Ascending aorta (tissue), 2 donors: ENCODE data around the gene CPED1. TPM values are rescaled to one million over a fixed set of nuclear protein-coding genes. Genes with fewer than 3 reads are reported as not detected.
"Not testable (repeated sequence)": the region's sequence is repeated elsewhere in the genome, so short reads cannot be mapped to it uniquely, and the experiment has no call there.

Experiments used
- DNase-seq, 2 donors: peaks; one replicate each; pipeline ENCODE4 v3.0.0-alpha.2; 2019; ENCODE audit warnings: low spot score in 2 of 2
- H3K27ac ChIP-seq, 2 donors: fragments of 200-600 bp; sonication (generic); one replicate each; pipeline ENCODE4 v1.5.1; 2016 to 2017; ENCODE audit warnings: mild to moderate bottlenecking in 1 of 2
- H3K27me3 ChIP-seq: fragments of 200-600 bp; sonication (generic); one replicate; pipeline ENCODE4 v1.5.1; 2017
- H3K36me3 ChIP-seq, 2 donors: fragments of 200-600 bp; sonication (generic); one replicate each; pipeline ENCODE4 v1.5.1; 2016
- H3K4me1 ChIP-seq, 2 donors: fragments of 200-600 bp; sonication (generic); one replicate each; pipeline ENCODE4 v1.5.1; 2016 to 2017; ENCODE audit warnings: mild to moderate bottlenecking in 1 of 2
- H3K4me3 ChIP-seq, 2 donors: fragments of 200-600 bp; sonication (generic); one replicate each; pipeline ENCODE4 v1.5.1; 2016 to 2017; ENCODE audit warnings: mild to moderate bottlenecking in 1 of 2
- H3K9me3 ChIP-seq, 2 donors: fragments of 200-600 bp; sonication (generic); one replicate each; pipeline ENCODE4 v1.5.1; 2016
- intact Hi-C: fragments of 100-400 bp; cut with DNase I; formaldehyde crosslinking; loops from one replicate; pipeline ENCODE4 v1.15.1; 2023
- total RNA-seq: library from RNA; depleted of rRNA; stranded (reverse); fragments of >200 nt; gene quantifications from one replicate; pipeline ENCODE4 v1.1.0, GENCODE V29; 2016
- TF ChIP-seq, protein P1 (sequence below), 3 experiments: fragments of 200-600 bp in 2 of 3; fragments of 450-650 bp in 1 of 3; sonication (generic) in 2 of 3; IDR thresholded peaks; one replicate each; pipeline ENCODE4 v1.5.1; 2016 to 2019; ENCODE audit warnings: antibody characterized with exemption in 3 of 3, mild to moderate bottlenecking in 1 of 3, moderate library complexity in 1 of 3

CPED1 gene
- total RNA-seq, 1 donor from 2014 or later, result 69.5 TPM

DNA sequence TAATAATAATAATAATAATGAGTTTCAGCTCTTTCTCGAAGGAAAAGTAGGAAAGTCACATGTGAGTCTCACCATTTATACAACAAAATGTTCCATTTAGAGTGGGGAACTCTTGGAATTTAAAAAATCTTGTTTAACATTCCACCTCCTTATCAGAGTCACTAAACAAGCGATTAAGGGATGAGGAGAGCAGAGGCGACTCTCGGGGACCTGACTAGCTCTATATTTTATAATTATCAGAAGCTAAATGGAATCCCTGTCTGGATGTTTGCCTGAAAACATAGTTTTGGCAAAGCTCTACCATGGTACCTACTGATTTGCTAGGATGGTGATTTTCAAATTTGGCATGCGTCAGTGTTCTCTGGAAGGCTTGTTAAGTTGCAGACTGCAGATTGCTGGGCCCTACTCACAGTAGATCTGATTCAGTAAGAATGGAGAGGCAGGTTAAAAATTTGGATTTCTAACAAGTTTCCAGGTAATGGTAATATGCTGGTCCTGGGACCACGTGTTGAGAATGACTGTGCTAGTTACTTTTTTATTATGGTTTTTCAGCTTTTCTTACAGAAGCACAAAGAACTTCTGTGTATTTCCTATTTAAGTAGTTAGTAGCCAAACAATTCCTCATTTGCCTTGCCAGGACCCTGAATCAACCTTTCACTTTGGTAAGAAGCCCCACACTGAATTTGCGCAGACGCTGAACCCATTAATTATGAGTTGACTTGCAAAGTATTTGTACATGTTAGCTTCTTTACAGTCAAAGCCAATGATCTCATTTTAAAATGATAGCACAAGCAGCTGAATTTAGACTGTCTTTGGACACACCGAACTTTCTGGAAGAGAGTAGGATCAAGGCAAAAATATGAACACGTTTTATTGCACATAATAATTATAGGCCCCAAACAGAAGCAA is 39.5 kb downstream of the CPED1 start:
- DNase-seq, result no peak
- peak overlapping the region; percentile 38 to 78 for H3K27ac ChIP-seq
- peak overlapping the region in 1 of 2 donors; percentile 36 for H3K4me3 ChIP-seq
- H3K9me3 ChIP-seq, result no peaks in the 10 kb centered on the region
- intact Hi-C loops, result loop anchor here (5.0 kb wide), 1 partner anchor 41 kb away; the partner anchor contains the start of gene CPED1
- TF ChIP-seq, protein P1, sequence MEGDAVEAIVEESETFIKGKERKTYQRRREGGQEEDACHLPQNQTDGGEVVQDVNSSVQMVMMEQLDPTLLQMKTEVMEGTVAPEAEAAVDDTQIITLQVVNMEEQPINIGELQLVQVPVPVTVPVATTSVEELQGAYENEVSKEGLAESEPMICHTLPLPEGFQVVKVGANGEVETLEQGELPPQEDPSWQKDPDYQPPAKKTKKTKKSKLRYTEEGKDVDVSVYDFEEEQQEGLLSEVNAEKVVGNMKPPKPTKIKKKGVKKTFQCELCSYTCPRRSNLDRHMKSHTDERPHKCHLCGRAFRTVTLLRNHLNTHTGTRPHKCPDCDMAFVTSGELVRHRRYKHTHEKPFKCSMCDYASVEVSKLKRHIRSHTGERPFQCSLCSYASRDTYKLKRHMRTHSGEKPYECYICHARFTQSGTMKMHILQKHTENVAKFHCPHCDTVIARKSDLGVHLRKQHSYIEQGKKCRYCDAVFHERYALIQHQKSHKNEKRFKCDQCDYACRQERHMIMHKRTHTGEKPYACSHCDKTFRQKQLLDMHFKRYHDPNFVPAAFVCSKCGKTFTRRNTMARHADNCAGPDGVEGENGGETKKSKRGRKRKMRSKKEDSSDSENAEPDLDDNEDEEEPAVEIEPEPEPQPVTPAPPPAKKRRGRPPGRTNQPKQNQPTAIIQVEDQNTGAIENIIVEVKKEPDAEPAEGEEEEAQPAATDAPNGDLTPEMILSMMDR (IDR thresholded peaks at IDR 0.05), result no peak
- peaks cover 5 to 29% of the 10 kb centered on the region in 2 donors for H3K4me1 ChIP-seq
- H3K27me3 ChIP-seq, result no peaks in the 10 kb centered on the region
- no peaks in the 10 kb centered on the region for H3K36me3 ChIP-seq

DNA sequence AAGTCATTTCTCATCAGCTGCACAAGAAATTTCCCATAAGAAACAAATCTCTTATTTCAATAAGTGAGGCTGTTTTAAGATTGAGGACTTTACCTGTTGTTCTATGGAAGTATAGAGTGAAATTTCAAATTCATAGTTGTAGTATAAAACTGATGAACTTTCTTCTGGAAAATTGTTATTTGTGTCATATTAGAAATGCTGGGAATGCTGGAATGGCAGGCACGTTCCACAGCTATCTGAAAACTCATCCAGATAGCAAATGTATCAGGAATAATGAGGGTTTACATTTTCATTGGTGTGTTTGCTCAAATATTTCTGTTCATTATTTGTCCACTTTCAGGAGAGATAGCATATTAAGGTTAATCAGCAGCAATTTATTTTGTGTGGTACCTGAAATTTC is 40.8 kb downstream of the CPED1 start:
- Histone ChIP-seq H3K27me3 (no peaks in the 10 kb centered on the region), H3K4me3 (no peak overlapping the region), H3K9me3 (no peaks in the 10 kb centered on the region), H3K27ac (peak overlapping the region; percentile 46 to 78), H3K36me3 (no peaks in the 10 kb centered on the region), H3K4me1 (peaks cover 2 to 19% of the 10 kb centered on the region in 2 donors)
- intact Hi-C loops, result loop anchor here (5.0 kb wide), 1 partner anchor 42 kb away; the partner anchor contains the start of gene CPED1
- DNase-seq, result no peak
- TF ChIP-seq, protein P1 (IDR thresholded peaks at IDR 0.05), result no peak

DNA sequence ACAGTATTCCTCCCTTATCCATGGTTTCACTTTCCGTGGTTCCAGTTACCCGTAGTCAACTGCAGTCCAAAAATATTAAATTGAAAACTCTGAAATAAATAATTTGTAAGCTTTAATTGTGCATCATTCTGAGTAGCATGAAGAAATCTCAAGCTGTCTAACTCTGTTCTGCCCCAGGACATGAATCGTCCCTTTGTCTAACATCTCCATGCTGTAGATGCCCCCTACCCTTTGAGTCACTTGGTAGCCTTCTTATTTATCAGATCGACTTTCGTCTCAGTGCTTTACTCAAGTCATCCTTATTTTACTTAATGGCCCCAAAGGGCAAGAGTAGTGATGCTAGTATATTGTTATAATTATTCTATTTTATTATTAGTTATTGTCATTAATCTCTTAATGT is 41.8 kb downstream of the CPED1 start:
- intact Hi-C loops, result no loop called here
- H3K9me3 ChIP-seq, result no peaks in the 10 kb centered on the region
- no peaks in the 10 kb centered on the region for H3K27me3 ChIP-seq
- TF ChIP-seq, protein P1 (IDR thresholded peaks at IDR 0.05), result no peak
- peaks cover 2 to 15% of the 10 kb centered on the region in 2 donors for H3K4me1 ChIP-seq
- peak overlapping the region; percentile 17 to 19 for H3K27ac ChIP-seq
- no peaks in the 10 kb centered on the region for H3K36me3 ChIP-seq
- H3K4me3 ChIP-seq, result no peak overlapping the region
- no peak for DNase-seq

- Histone ChIP-seq H3K4me3 (no peak overlapping the region), H3K36me3 (no peaks in the 10 kb centered on the region), H3K27me3 (no peaks in the 10 kb centered on the region), H3K9me3 (no peaks in the 10 kb centered on the region), H3K27ac (peak overlapping the region; percentile 23 to 47), H3K4me1 (peaks cover 2 to 12% of the 10 kb centered on the region in 2 donors)
- no peak for DNase-seq
- intact Hi-C loops, result no loop called here
- TF ChIP-seq, protein P1 (IDR thresholded peaks at IDR 0.05), result no peak
These were observed 44.3 kb downstream of the CPED1 start for GRCh38 chr7:121032645-121033460.

- TF ChIP-seq, protein P1 (IDR thresholded peaks at IDR 0.05), result no peak
- intact Hi-C loops, result no loop called here
These were observed 46.4 kb downstream of the CPED1 start for GRCh38 chr7:121034929-121035328.

DNA sequence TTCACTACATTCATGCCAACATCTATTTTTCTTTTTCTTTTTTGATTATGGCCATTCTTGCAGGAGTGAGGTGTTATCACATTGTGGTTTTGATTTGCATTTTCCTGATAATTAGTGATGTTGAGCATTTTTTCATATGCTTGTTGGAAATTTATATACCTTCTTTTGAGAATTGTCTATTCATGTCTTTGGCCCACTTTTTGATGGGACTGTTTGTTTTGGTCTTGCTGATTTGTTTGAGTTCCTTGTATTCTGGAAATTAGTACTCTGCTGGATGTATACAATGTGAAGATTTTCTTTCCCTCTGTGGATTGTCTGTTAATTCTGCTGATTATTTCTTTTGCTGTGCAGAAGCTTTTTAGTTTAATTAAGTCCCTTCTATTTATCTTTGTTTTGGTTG is 48.3 kb downstream of the CPED1 start:
- H3K9me3 ChIP-seq, H3K4me3 ChIP-seq, H3K27me3 ChIP-seq, DNase-seq, H3K27ac ChIP-seq, H3K36me3 ChIP-seq, intact Hi-C loops: not testable (repeated sequence)
- peaks cover 2 to 16% of the 10 kb centered on the region in 2 donors for H3K4me1 ChIP-seq

More at GRCh38 chr7:121034929-121035328, 46.4 kb downstream of the CPED1 start:
- Histone ChIP-seq H3K27ac (no peak overlapping the region), H3K36me3 (no peaks in the 10 kb centered on the region), H3K9me3 (no peaks in the 10 kb centered on the region), H3K4me1 (peaks cover 1 to 8% of the 10 kb centered on the region in 2 donors), H3K4me3 (no peak overlapping the region), H3K27me3 (no peaks in the 10 kb centered on the region)
- no peak for DNase-seq

DNA sequence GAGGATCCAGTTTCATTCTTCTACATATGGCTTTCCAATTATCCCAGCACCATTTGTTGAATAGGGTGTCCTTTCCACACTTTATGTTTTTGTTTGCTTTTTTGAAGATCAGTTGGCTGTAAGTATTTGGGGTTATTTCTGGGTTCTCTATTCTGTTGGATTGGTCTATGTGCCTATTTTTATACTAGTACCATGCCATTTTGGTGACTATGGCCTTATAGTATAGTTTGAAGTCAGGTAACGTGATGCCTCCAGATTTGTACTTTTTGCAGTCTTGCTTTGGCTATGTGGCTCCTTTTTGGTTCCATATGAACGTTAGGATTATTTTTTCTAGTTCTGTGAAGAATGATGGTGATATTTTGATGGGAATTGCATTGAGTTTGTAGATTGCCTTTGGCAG is 48.8 kb downstream of the CPED1 start:
- H3K9me3 ChIP-seq, H3K27ac ChIP-seq, intact Hi-C loops: not testable (repeated sequence)

More for the DNA sequence above, 48.8 kb downstream of the CPED1 start:
- not testable (repeated sequence) for H3K36me3 ChIP-seq, H3K27me3 ChIP-seq, H3K4me3 ChIP-seq, DNase-seq
- H3K4me1 ChIP-seq, result peaks cover 3 to 21% of the 10 kb centered on the region in 2 donors
